Measurements from ENCODE around the gene HS6ST1. TPM values are rescaled to one million over a fixed set of nuclear protein-coding genes. Genes with fewer than 3 reads are reported as not detected.

HS6ST1 gene, protein sequence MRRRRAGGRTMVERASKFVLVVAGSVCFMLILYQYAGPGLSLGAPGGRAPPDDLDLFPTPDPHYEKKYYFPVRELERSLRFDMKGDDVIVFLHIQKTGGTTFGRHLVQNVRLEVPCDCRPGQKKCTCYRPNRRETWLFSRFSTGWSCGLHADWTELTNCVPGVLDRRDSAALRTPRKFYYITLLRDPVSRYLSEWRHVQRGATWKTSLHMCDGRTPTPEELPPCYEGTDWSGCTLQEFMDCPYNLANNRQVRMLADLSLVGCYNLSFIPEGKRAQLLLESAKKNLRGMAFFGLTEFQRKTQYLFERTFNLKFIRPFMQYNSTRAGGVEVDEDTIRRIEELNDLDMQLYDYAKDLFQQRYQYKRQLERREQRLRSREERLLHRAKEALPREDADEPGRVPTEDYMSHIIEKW
- total RNA-seq (2012; rRNA removed), result 29.7 and 29.9 TPM in 2 replicates
- polyA plus RNA-seq (2012; rRNA removed), result 36.9 and 39.7 TPM in 2 replicates
- 22.1 and 48.3 TPM in 2 replicates for polyA plus RNA-seq (2012; cell fraction: cytosol; rRNA removed)
- polyA plus RNA-seq (2012; cell fraction: nucleus; rRNA removed; ENCODE audit: low replicate concordance), result 21.0 and 34.4 TPM in 2 replicates
- Bru-seq, nascent RNA, result percentile 93 among the genes with signal in this experiment
- percentile 90 among the genes with signal in this experiment for BruChase-seq, experiment 1, labeled RNA remaining after a 6-hour chase
- percentile 92 among the genes with signal in this experiment for BruChase-seq, experiment 2, labeled RNA remaining after a 2-hour chase
- long read RNA-seq, transcript HS6ST1-201 (2 exons, 3,932 nt), result major isoform, 31 of 182 reads
- long read RNA-seq, partial matches to known transcripts, result 0 of 182 reads
- long read RNA-seq, other reads (novel, unspliced or antisense), result 150 of 182 reads

DNA sequence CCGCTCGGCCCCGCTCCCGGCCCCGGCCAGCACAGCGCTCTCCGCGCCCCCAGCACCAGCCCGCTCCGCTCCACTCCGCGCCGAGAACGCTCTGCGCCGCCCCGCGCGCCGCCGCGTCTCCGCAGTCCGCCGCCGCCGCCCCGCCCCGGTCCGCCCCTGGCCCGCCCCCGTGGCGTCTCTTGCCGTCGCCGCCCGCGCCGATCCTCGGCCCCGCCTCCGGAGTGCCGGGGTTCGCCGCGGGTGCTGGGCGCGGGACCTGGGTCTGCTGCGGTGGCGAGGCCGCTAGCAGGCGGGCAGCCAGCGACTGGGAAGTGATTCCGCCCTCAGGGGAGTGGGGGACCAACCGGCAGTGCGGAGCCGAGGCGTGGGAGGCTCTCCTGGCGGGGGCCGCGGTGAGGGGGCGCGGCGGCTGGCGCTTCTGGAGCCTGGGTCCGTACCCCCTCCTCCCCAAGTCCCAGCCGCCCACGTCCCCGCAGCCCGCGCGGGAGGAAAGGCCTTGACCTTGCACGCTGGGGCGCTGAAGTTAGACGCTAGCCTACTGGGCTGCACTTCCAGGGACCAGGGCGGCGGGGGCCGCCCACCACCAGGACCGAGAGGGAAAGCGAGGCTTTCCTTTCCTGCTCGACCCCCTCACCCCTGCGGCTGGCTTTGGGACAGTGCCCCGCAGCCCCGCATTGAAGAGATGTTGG lies at the start of gene HS6ST1:
Gene HS6ST1, minus strand, starts transcription at position 93 of the 689 bp plus-strand sequence. CDS start 305 bp downstream, outside the sequence.
- Histone ChIP-seq H3K9me1 (ENCODE audit: insufficient read depth, low read length) (peaks cover 19% of the 10 kb centered on the region), H2BK15ac (ENCODE audit: low read depth, low read length) (no peak within 1 kb of the TSS; the same call in 2 of the 3 replicates), H3K4me3 (ENCODE audit: insufficient read depth, low read depth, low read length) (peak within 1 kb of the TSS; percentile 86), H3K4me2 (ENCODE audit: low read depth, low read length) (peak within 1 kb of the TSS; percentile 75), H3K27me3 (ENCODE audit: control insufficient read depth, insufficient read depth, low read length) (no peaks in the 10 kb centered on the region), H2AK5ac (ENCODE audit: low read depth, low read length) (no peak within 1 kb of the TSS), H3K27ac (ENCODE audit: insufficient read depth, low read length) (peak within 1 kb of the TSS; percentile 72), H4K91ac (ENCODE audit: insufficient read depth, low read depth, low read length) (peak within 1 kb of the TSS; percentile 38; the same call in 1 of the 2 replicates), H3K9ac (ENCODE audit: low read depth, low read length) (peak within 1 kb of the TSS; percentile 80), H4K5ac (ENCODE audit: low read depth, low read length) (no peak within 1 kb of the TSS), H3K9me3 (ENCODE audit: control insufficient read depth, insufficient read depth, low read length) (no peaks in the 10 kb centered on the region), H3K23ac (ENCODE audit: low read depth, low read length) (peak within 1 kb of the TSS; percentile 67), H3K36me3 (ENCODE audit: control insufficient read depth, insufficient read depth, low read length) (peaks cover 24% of the 10 kb centered on the region), H3K18ac (ENCODE audit: low read depth, low read length) (peak within 1 kb of the TSS; percentile 55; the same call in 1 of the 2 replicates), H2BK20ac (ENCODE audit: low read depth, low read length) (no peak within 1 kb of the TSS), H2BK120ac (ENCODE audit: low read depth, low read length) (peak within 1 kb of the TSS; percentile 85), H3K79me1 (ENCODE audit: low read depth in 1 of 2, low read length in 2 of 2) (peaks cover 2 to 37% of the 10 kb centered on the region in 2 experiments; a peak in 3 of 4 replicates), H3K56ac (ENCODE audit: extremely low read depth, insufficient read depth, low read length) (0 out of 2 replicates have a peak within 1 kb of the TSS, but pooled peaks have one; percentile 20), H2BK5ac (ENCODE audit: low read depth, low read length, poor library complexity, severe bottlenecking) (peak within 1 kb of the TSS; percentile 31), H2AK9ac (replicated peaks; ENCODE audit: low read depth, low read length, poor library complexity) (peak within 1 kb of the TSS; percentile 91), H3K4me1 (ENCODE audit: control insufficient read depth, insufficient read depth, low read length) (peaks cover 23% of the 10 kb centered on the region; the same call in 1 of the 2 replicates), H2AFZ (replicated peaks; ENCODE audit: low read length, poor library complexity) (peak within 1 kb of the TSS; percentile 97), H3K4ac (ENCODE audit: low read depth, low read length) (peak within 1 kb of the TSS; percentile 82), H4K20me1 (ENCODE audit: insufficient read depth, low read length) (peaks cover 39% of the 10 kb centered on the region), H3K14ac (replicated peaks; ENCODE audit: low read depth, low read length) (peak within 1 kb of the TSS; percentile 76), H4K8ac (ENCODE audit: low read depth in 2 of 2, low read length in 2 of 2) (peak within 1 kb of the TSS; percentile 69 to 73; a peak in 2 of 4 replicates)
- TF ChIP-seq BHLHE40 (IDR thresholded peaks at IDR 0.05; ENCODE audit: low read depth, low read length) (no peak), CEBPB (IDR thresholded peaks at IDR 0.05; ENCODE audit: low read depth, low read length) (no peak), MAZ (IDR thresholded peaks at IDR 0.05; ENCODE audit: borderline replicate concordance, low read depth, low read length) (peak; percentile 29; the same call in 1 of the 2 replicates), MXI1 (IDR thresholded peaks at IDR 0.05; ENCODE audit: borderline replicate concordance, low read depth, low read length) (0 out of 2 replicates have a peak, but pooled peaks have one; percentile 28), CTCF (conservative IDR thresholded peaks at IDR 0.05; ENCODE audit: low read depth, low read length) (no peak), CHD1 (IDR thresholded peaks at IDR 0.05; ENCODE audit: low read depth, low read length) (no peak), MAFK (IDR thresholded peaks at IDR 0.05; ENCODE audit: low read depth, low read length) (no peak), SMC3 (IDR thresholded peaks at IDR 0.05; ENCODE audit: low read depth, low read length) (no peak), RCOR1 (IDR thresholded peaks at IDR 0.05; ENCODE audit: insufficient replicate concordance, low read length) (no peak), FOS (IDR thresholded peaks at IDR 0.05; ENCODE audit: low read depth, low read length) (no peak), POLR2A (IDR thresholded peaks at IDR 0.05; ENCODE audit: low read depth, low read length) (peak; percentile 77)
- dilution Hi-C loops (cut with HindIII; ENCODE audit: low sequenced_read_pairs, unreplicated experiment), result no loop called here
- ATAC-seq (ENCODE audit: low read depth) (peak; percentile 81), DNase-seq (peak; percentile 76)
- intact Hi-C loops (cut with micrococcal nuclease), result loop anchor here (10.0 kb wide), 1 partner anchor 254 kb away; no protein-coding TSS in a partner anchor
- no TSS peak for BruUV-seq (replicated peaks)
- ChIA-PET POLR2A (ENCODE audit: unreplicated experiment) (no interaction called here), CTCF (no interaction called here)
- 0% methylated on average over 14 of the region's 84 CpGs; no CpG with 5 or more reads in 1 of the 2 experiments for WGBS, 2 experiments (ENCODE audit: extremely low coverage in 2 of 2, insufficient read length in 1 of 2)
- in situ Hi-C loops (cut with MboI; ENCODE audit: low sequenced_read_pairs), result loop anchor here (25.0 kb wide), 1 partner anchor 432 kb away; the partner anchor contains the start of gene AMMECR1L

Measured in IMR-90 (cell line).